HepG2 (cell line): ENCODE results near the gene PANK3. TPM values are rescaled to one million over a fixed set of nuclear protein-coding genes. Genes with fewer than 3 reads are reported as not detected.
A peak's percentile ranks its signal among the peaks of the same experiment; 100 is the strongest.

Source experiments
- ASH2L ChIP-seq: fragments of 300-600, 200-600 bp; sonication (generic); IDR thresholded peaks from 2 replicates; pipeline ENCODE4 v1.7.0; 2017; ENCODE audit warnings: low read depth, mild to moderate bottlenecking, moderate library complexity, mixed read lengths, low read length; ENCODE audit not compliant: insufficient read length
- ATF2 ChIP-seq: sonication (generic); formaldehyde crosslinking; IDR thresholded peaks from 2 replicates; pipeline ENCODE4 v1.4.0; 2020; ENCODE audit warnings: missing genetic modification reagents
- CBX2 ChIP-seq, 2 experiments: fragments of 200-600 bp in 1 of 2; sonication (generic); formaldehyde crosslinking in 1 of 2; IDR thresholded peaks; 2 replicates each; pipeline versions ENCODE4 v1.7.0 to v1.8.1; 2018 to 2022; ENCODE audit warnings: low read depth in 2 of 2, low read length in 1 of 2, mild to moderate bottlenecking in 1 of 2, missing genetic modification reagents in 1 of 2
- DNMT1 ChIP-seq: sonication (generic); formaldehyde crosslinking; IDR thresholded peaks from 2 replicates; pipeline ENCODE4 v1.5.1; 2020; ENCODE audit warnings: mild to moderate bottlenecking, missing genetic modification reagents
- HIVEP1 ChIP-seq: sonication (generic); formaldehyde crosslinking; IDR thresholded peaks from 2 replicates; pipeline ENCODE4 v1.4.0; 2020; ENCODE audit warnings: mild to moderate bottlenecking, missing genetic modification reagents
- HOMEZ ChIP-seq: IDR thresholded peaks from 2 replicates; pipeline ENCODE4 v1.6.1; 2016; ENCODE audit warnings: low read depth
- MEF2D ChIP-seq: sonication (generic); formaldehyde crosslinking; IDR thresholded peaks from 2 replicates; pipeline ENCODE4 v1.5.1; 2020; ENCODE audit warnings: mild to moderate bottlenecking, missing genetic modification reagents
- PAWR ChIP-seq: sonication (generic); formaldehyde crosslinking; IDR thresholded peaks from 2 replicates; pipeline ENCODE4 v1.4.0; 2020; ENCODE audit warnings: missing genetic modification reagents, mild to moderate bottlenecking, borderline replicate concordance
- PCBP1 ChIP-seq: fragments of 200-400 bp; formaldehyde crosslinking; IDR thresholded peaks from 2 replicates; pipeline ENCODE4 v1.6.1; 2017; ENCODE audit warnings: mild to moderate bottlenecking, low read depth, low read length, borderline replicate concordance
- POLR2A ChIP-seq, 2 experiments: IDR thresholded peaks; 2 replicates each; pipeline ENCODE4 v1.6.1; 2011; ENCODE audit warnings: low read depth in 2 of 2, low read length in 2 of 2, mild to moderate bottlenecking in 1 of 2, moderate library complexity in 1 of 2; ENCODE audit not compliant: insufficient read depth in 1 of 2
- REPIN1 ChIP-seq: sonication (generic); formaldehyde crosslinking; IDR thresholded peaks from 2 replicates; pipeline ENCODE4 v1.8.0; 2022; ENCODE audit warnings: missing genetic modification reagents, low read depth, mild to moderate bottlenecking, borderline replicate concordance
- SRSF9 ChIP-seq: fragments of 200-400 bp; formaldehyde crosslinking; IDR thresholded peaks from 2 replicates; pipeline ENCODE4 v1.6.1; 2018; ENCODE audit warnings: borderline replicate concordance, mild to moderate bottlenecking, low read depth, low read length; ENCODE audit not compliant: insufficient read depth, poor library complexity, severe bottlenecking
- ZBTB3 ChIP-seq: sonication (generic); formaldehyde crosslinking; IDR thresholded peaks from 2 replicates; pipeline ENCODE4 v1.4.0; 2020; ENCODE audit warnings: low read depth, mild to moderate bottlenecking, moderate library complexity, missing genetic modification reagents, borderline replicate concordance
- ZBTB34 ChIP-seq: sonication (generic); formaldehyde crosslinking; IDR thresholded peaks from 2 replicates; pipeline ENCODE4 v1.8.0; 2022; ENCODE audit warnings: mild to moderate bottlenecking, missing genetic modification reagents
- ZC3H13 ChIP-seq: sonication (generic); formaldehyde crosslinking; IDR thresholded peaks from 2 replicates; pipeline ENCODE4 v1.8.1; 2023; ENCODE audit warnings: mild to moderate bottlenecking, missing genetic modification reagents, moderate library complexity
- ZC3H4 ChIP-seq: sonication (generic); formaldehyde crosslinking; IDR thresholded peaks from 2 replicates; pipeline ENCODE4 v1.4.0; 2020; ENCODE audit warnings: missing genetic modification reagents, borderline replicate concordance
- ZNF124 ChIP-seq: sonication (generic); formaldehyde crosslinking; IDR thresholded peaks from 2 replicates; pipeline ENCODE4 v1.4.0; 2020; ENCODE audit warnings: missing genetic modification reagents
- ZNF224 ChIP-seq: sonication (generic); formaldehyde crosslinking; IDR thresholded peaks from 2 replicates; pipeline ENCODE4 v1.5.0; 2020; ENCODE audit warnings: mild to moderate bottlenecking, missing genetic modification reagents
- ZNF230 ChIP-seq: sonication (generic); formaldehyde crosslinking; IDR thresholded peaks from 2 replicates; pipeline ENCODE4 v1.4.0; 2020; ENCODE audit warnings: mild to moderate bottlenecking, missing genetic modification reagents
- ZNF337 ChIP-seq: sonication (generic); formaldehyde crosslinking; IDR thresholded peaks from 2 replicates; pipeline ENCODE4 v1.5.1; 2020; ENCODE audit warnings: missing genetic modification reagents, low read depth, mild to moderate bottlenecking, borderline replicate concordance
- ZNF354B ChIP-seq: sonication (generic); formaldehyde crosslinking; IDR thresholded peaks from 2 replicates; pipeline ENCODE4 v1.8.0; 2022; ENCODE audit warnings: mild to moderate bottlenecking, missing genetic modification reagents
- ZNF546 ChIP-seq: sonication (generic); formaldehyde crosslinking; conservative IDR thresholded peaks from 2 replicates; pipeline ENCODE4 v1.8.1; 2023; ENCODE audit warnings: mild to moderate bottlenecking, missing genetic modification reagents
- ZSCAN31 ChIP-seq: sonication (generic); formaldehyde crosslinking; IDR thresholded peaks from 2 replicates; pipeline ENCODE4 v1.5.0; 2020; ENCODE audit warnings: low read depth, mild to moderate bottlenecking, missing genetic modification reagents
- polyA plus RNA-seq, 8 experiments: library from polyadenylated mRNA; depleted of rRNA in 3 of 8; stranded (reverse) in 7 of 8; unstranded in 1 of 8; fragments of >200 nt; fragmentation: Illumina TruSeq in 4 of 8; extraction: Trizol in 4 of 8; gene quantifications; 2 replicates each; pipeline versions ENCODE4 v1.2.1 to v1.2.3, GENCODE V29; 2011 to 2016; ENCODE audit warnings: low read depth in 4 of 8, missing spikeins in 1 of 8, mixed read lengths in 1 of 8; ENCODE audit not compliant: insufficient read depth in 1 of 8
- total RNA-seq, 5 experiments: library from RNA; depleted of rRNA; stranded (reverse); fragments of >200 nt; fragmentation: Illumina TruSeq; extraction: Trizol; gene quantifications; 2 replicates each; pipeline ENCODE4 v1.2.3, GENCODE V29; 2016; ENCODE audit warnings: low read depth in 1 of 5

Gene PANK3
- total and polyA plus RNA-seq, 2 of the 13 experiments (the other 11 are each of a cell fraction or from before 2014, with no cell fraction given) = 26.9 to 69.5 TPM

- TF ChIP-seq ZSCAN31 (CRISPR knock-in tag) (no peak), REPIN1 (CRISPR knock-in tag) (0 out of 2 replicates have a peak, but pooled peaks have one; percentile 19), ZNF546 (CRISPR knock-in tag) (no peak), ZNF337 (CRISPR knock-in tag) (no peak), ZC3H4 (CRISPR knock-in tag) (no peak), HIVEP1 (CRISPR knock-in tag) (no peak), MEF2D (CRISPR knock-in tag) (peak; percentile 33; the same call in 1 of the 2 replicates), HOMEZ (CRISPR knock-in tag) (no peak), ZNF224 (CRISPR knock-in tag) (no peak), PCBP1 (no peak), ZNF230 (no peak), CBX2 (IDR thresholded peaks at IDR 0.05; ENCODE audit: low read depth, low read length) (no peak), CBX2 (CRISPR knock-in tag; IDR thresholded peaks at IDR 0.05; ENCODE audit: low read depth) (no peak), ZBTB3 (CRISPR knock-in tag) (no peak), DNMT1 (no peak), SRSF9 (no peak), PAWR (CRISPR knock-in tag) (no peak), ZNF354B (no peak), ZC3H13 (0 out of 2 replicates have a peak, but pooled peaks have one; percentile 30), ZBTB34 (CRISPR knock-in tag) (0 out of 2 replicates have a peak, but pooled peaks have one; percentile 59), POLR2A (IDR thresholded peaks at IDR 0.05; ENCODE audit: insufficient read depth in 1 of 2, low read depth in 2 of 2, low read length in 2 of 2) (0 out of 4 replicates have a peak, but pooled peaks of 1 of the 2 experiments have one; percentile 21), ATF2 (CRISPR knock-in tag) (no peak), ASH2L (peak; percentile 66), ZNF124 (no peak)
Measured at GRCh38 chr5:168591302-168592013, 12.3 kb upstream of the PANK3 start (continued).
